H1 (cell line): ENCODE results near the gene RRP1B. TPM values are rescaled to one million over a fixed set of nuclear protein-coding genes. Genes with fewer than 3 reads are reported as not detected.

ENCODE experiments used
- CTCF ChIA-PET: fragments of 300-600 bp; sonication (Branson Sonifier 250); formaldehyde crosslinking; loops from one replicate; lab custom pipeline; 2021; ENCODE audit not compliant: partially characterized antibody; lab: Charles Lee
- POLR2A ChIA-PET: fragments of 300-600 bp; sonication (Branson Sonifier 250); formaldehyde crosslinking; loops from one replicate; lab custom pipeline; 2021; ENCODE audit warnings: inconsistent platforms; ENCODE audit not compliant: partially characterized antibody; lab: Charles Lee
- DNase-seq, 2 experiments: peaks; one replicate each; pipeline versions ENCODE4 v3.0.0 to v3.0.0-alpha.2; 2010 to 2022; ENCODE audit warnings: low spot score in 2 of 2, low read depth in 1 of 2, mixed read lengths in 1 of 2
- FAIRE-seq: peaks from 2 replicates; lab custom pipeline; 2011; peaks lifted over from hg19 to GRCh38; lab: Jason Lieb, UNC
- H2AFZ ChIP-seq: 2 replicates; pipeline ENCODE4 v1.8.1; 2012; ENCODE audit warnings: low read length, inconsistent platforms
- H2AK5ac ChIP-seq: 2 replicates; pipeline ENCODE4 v1.6.1; 2013; ENCODE audit warnings: low read depth, low read length
- H2BK120ac ChIP-seq: replicated peaks from 2 replicates; pipeline ENCODE3; 2013; ENCODE audit warnings: low read depth, low read length, inconsistent platforms
- H2BK12ac ChIP-seq: 2 replicates; pipeline ENCODE4 v1.6.1; 2013; ENCODE audit warnings: low read depth, low read length
- H2BK15ac ChIP-seq: 2 replicates; pipeline ENCODE4 v1.6.1; 2013; ENCODE audit warnings: low read length
- H2BK20ac ChIP-seq: 2 replicates; pipeline ENCODE4 v1.6.1; 2013; ENCODE audit warnings: low read length
- H2BK5ac ChIP-seq: 2 replicates; pipeline ENCODE4 v1.6.1; 2013; ENCODE audit warnings: low read depth, low read length
- H3K14ac ChIP-seq: 2 replicates; pipeline ENCODE4 v1.6.1; 2013; ENCODE audit warnings: inconsistent platforms; ENCODE audit not compliant: insufficient read length
- H3K18ac ChIP-seq: 2 replicates; pipeline ENCODE4 v1.6.1; 2013; ENCODE audit warnings: low read length; ENCODE audit errors: extremely low read depth
- H3K23ac ChIP-seq: 2 replicates; pipeline ENCODE4 v1.6.1; 2013; ENCODE audit warnings: inconsistent platforms; ENCODE audit not compliant: insufficient read length
- H3K23me2 ChIP-seq: 2 replicates; pipeline ENCODE4 v1.6.1; 2013; ENCODE audit warnings: low read depth, low read length
- H3K27ac ChIP-seq: 2 replicates; pipeline ENCODE4 v1.6.1; 2011; ENCODE audit warnings: low read depth, low read length, inconsistent platforms
- H3K27me3 ChIP-seq, 4 experiments: replicated peaks in 1 of 4; 1 replicate in 1 of 4; 2 replicates in 3 of 4; pipeline versions ENCODE4 v1.6.1 to v1.8.1; 2011 to 2013; ENCODE audit warnings: low read length in 3 of 4, mild to moderate bottlenecking in 3 of 4, inconsistent platforms in 2 of 4, mixed read lengths in 2 of 4, moderate library complexity in 1 of 4; ENCODE audit not compliant: control insufficient read depth in 3 of 4, insufficient read depth in 3 of 4; ENCODE audit errors: extremely low read depth in 1 of 4
- H3K36me3 ChIP-seq, 4 experiments: 2 replicates each; pipeline versions ENCODE4 v1.6.1 to v1.8.1; 2011 to 2013; ENCODE audit warnings: mild to moderate bottlenecking in 4 of 4, low read length in 3 of 4, moderate library complexity in 2 of 4, control low read depth in 1 of 4, inconsistent platforms in 1 of 4; ENCODE audit not compliant: insufficient read depth in 4 of 4, control insufficient read depth in 2 of 4
- H3K4ac ChIP-seq: replicated peaks from 2 replicates; pipeline ENCODE3; 2013; ENCODE audit warnings: low read length, low read depth, mixed read lengths, inconsistent platforms; ENCODE audit not compliant: insufficient read length
- H3K4me1 ChIP-seq, 4 experiments: replicated peaks in 1 of 4; 1 replicate in 1 of 4; 2 replicates in 3 of 4; pipeline versions ENCODE4 v1.6.1 to v1.8.1; 2011 to 2013; ENCODE audit warnings: low read length in 3 of 4, inconsistent platforms in 2 of 4, mixed read lengths in 1 of 4; ENCODE audit not compliant: insufficient read depth in 4 of 4, control insufficient read depth in 3 of 4
- H3K4me2 ChIP-seq, 2 experiments: 2 replicates each; pipeline versions ENCODE4 v1.6.1 to v1.8.1; 2011 to 2013; ENCODE audit warnings: low read depth in 2 of 2, low read length in 2 of 2, control low read depth in 1 of 2, inconsistent platforms in 1 of 2, mild to moderate bottlenecking in 1 of 2; ENCODE audit not compliant: insufficient read depth in 1 of 2
- H3K4me3 ChIP-seq, 4 experiments: fragments of 200-600, 300-600 bp in 1 of 4; sonication (generic), shearing (Covaris generic), sonication (Bioruptor Twin) in 1 of 4; 2 replicates each; pipeline versions ENCODE4 v1.5.1 to v1.8.1; 2011 to 2016; ENCODE audit warnings: low read length in 4 of 4, low read depth in 3 of 4, control low read depth in 2 of 4, inconsistent platforms in 2 of 4, mild to moderate bottlenecking in 2 of 4, mixed read lengths in 1 of 4, moderate library complexity in 1 of 4; ENCODE audit not compliant: insufficient read depth in 2 of 4; ENCODE audit errors: extremely low read depth in 1 of 4
- H3K56ac ChIP-seq: replicated peaks from 2 replicates; pipeline ENCODE3; 2013; ENCODE audit warnings: low read depth, mild to moderate bottlenecking, mixed read lengths, low read length, inconsistent platforms; ENCODE audit not compliant: insufficient read length
- H3K79me1 ChIP-seq: 2 replicates; pipeline ENCODE4 v1.6.1; 2013; ENCODE audit warnings: low read depth, low read length, control low read depth
- H3K79me2 ChIP-seq, 2 experiments: 2 replicates each; pipeline versions ENCODE4 v1.6.1 to v1.8.1; 2012 to 2013; ENCODE audit warnings: low read length in 2 of 2, mild to moderate bottlenecking in 2 of 2, inconsistent platforms in 1 of 2; ENCODE audit not compliant: insufficient read depth in 2 of 2, control insufficient read depth in 1 of 2
- H3K9ac ChIP-seq, 4 experiments: replicated peaks in 1 of 4; 1 replicate in 1 of 4; 2 replicates in 3 of 4; pipeline versions ENCODE4 v1.6.1 to v1.8.1; 2011 to 2013; ENCODE audit warnings: low read depth in 3 of 4, low read length in 3 of 4, control low read depth in 2 of 4, mild to moderate bottlenecking in 2 of 4, moderate library complexity in 2 of 4, inconsistent platforms in 1 of 4; ENCODE audit errors: extremely low read depth in 1 of 4
- H3K9me3 ChIP-seq, 2 experiments: 2 replicates each; pipeline versions ENCODE4 v1.6.1 to v1.8.1; 2012 to 2013; ENCODE audit warnings: mild to moderate bottlenecking in 2 of 2, moderate library complexity in 2 of 2, control low read depth in 1 of 2, inconsistent platforms in 1 of 2, low read depth in 1 of 2, low read length in 1 of 2, mixed read lengths in 1 of 2; ENCODE audit not compliant: insufficient read depth in 2 of 2
- H4K20me1 ChIP-seq, 2 experiments: replicated peaks in 1 of 2; 2 replicates each; pipeline versions ENCODE3 to v1.8.1; 2011 to 2013; ENCODE audit warnings: inconsistent platforms in 2 of 2, low read length in 2 of 2, mild to moderate bottlenecking in 1 of 2; ENCODE audit not compliant: insufficient read depth in 2 of 2, control insufficient read depth in 1 of 2
- H4K5ac ChIP-seq: 2 replicates; pipeline ENCODE4 v1.6.1; 2013; ENCODE audit warnings: low read length, low read depth, mixed read lengths, inconsistent platforms; ENCODE audit not compliant: insufficient read length
- H4K8ac ChIP-seq: 2 replicates; pipeline ENCODE4 v1.8.0; 2013; ENCODE audit warnings: mild to moderate bottlenecking, moderate library complexity, low read length, inconsistent platforms; ENCODE audit not compliant: insufficient read depth; ENCODE audit errors: extremely low read depth
- H4K91ac ChIP-seq: replicated peaks from 2 replicates; pipeline ENCODE3; 2013; ENCODE audit warnings: low read length, mixed read lengths, inconsistent platforms; ENCODE audit not compliant: insufficient read length
- FOSL1 ChIP-seq: IDR thresholded peaks from 2 replicates; pipeline ENCODE4 v1.6.1; 2011; ENCODE audit warnings: mild to moderate bottlenecking, low read depth, low read length, moderate library complexity; ENCODE audit not compliant: insufficient read depth
- HDAC2 ChIP-seq, 2 experiments: fragments of 300-600 bp in 1 of 2; sonication (generic) in 1 of 2; IDR thresholded peaks; 2 replicates each; pipeline ENCODE4 v1.6.1; 2011 to 2012; ENCODE audit warnings: low read depth in 2 of 2, low read length in 2 of 2, mild to moderate bottlenecking in 2 of 2, moderate library complexity in 2 of 2, borderline replicate concordance in 1 of 2, inconsistent platforms in 1 of 2
- MAFK ChIP-seq: IDR thresholded peaks from 2 replicates; pipeline ENCODE4 v1.6.1; 2012; ENCODE audit warnings: low read depth, mild to moderate bottlenecking, improper control_type of control experiment, low read length
- POLR2A ChIP-seq, 2 experiments: IDR thresholded peaks; 1 replicate in 1 of 2; 2 replicates in 1 of 2; pipeline ENCODE4 v1.6.1; 2011; ENCODE audit warnings: low read depth in 2 of 2, low read length in 2 of 2, mild to moderate bottlenecking in 2 of 2; ENCODE audit errors: control extremely low read depth in 1 of 2
- RAD21 ChIP-seq, 2 experiments: IDR thresholded peaks in 1 of 2; conservative IDR thresholded peaks in 1 of 2; 2 replicates each; pipeline ENCODE4 v1.6.1; 2011; ENCODE audit warnings: low read depth in 2 of 2, low read length in 2 of 2, improper control_type of control experiment in 1 of 2, inconsistent platforms in 1 of 2, mild to moderate bottlenecking in 1 of 2, moderate library complexity in 1 of 2
- RXRA ChIP-seq: IDR thresholded peaks from 2 replicates; pipeline ENCODE4 v1.6.1; 2011; ENCODE audit warnings: low read depth, mild to moderate bottlenecking, low read length, moderate library complexity; ENCODE audit not compliant: insufficient read depth
- SP1 ChIP-seq: IDR thresholded peaks from 2 replicates; pipeline ENCODE4 v1.6.1; 2011; ENCODE audit warnings: low read depth, low read length
- SUZ12 ChIP-seq: fragments of 200-600 bp; sonication (generic); IDR thresholded peaks from 2 replicates; pipeline ENCODE4 v1.6.1; 2012; ENCODE audit warnings: mild to moderate bottlenecking, inconsistent platforms, low read length, moderate library complexity, mixed read lengths
- ZNF274 ChIP-seq: IDR thresholded peaks from 2 replicates; pipeline ENCODE4 v1.7.0; 2012; ENCODE audit warnings: low read length, borderline replicate concordance; ENCODE audit errors: extremely low read depth
- WGBS, 2 experiments: shearing (Covaris generic) in 1 of 2; methylation state at CpG; one replicate each; pipeline versions ENCODE4 v1.1.6 to v1.1.7; 2013 to 2015; ENCODE audit warnings: low lambda C conversion rate in 2 of 2, mixed read lengths in 2 of 2, inconsistent platforms in 1 of 2, low coverage in 1 of 2, missing lambda C conversion rate in 1 of 2; ENCODE audit not compliant: insufficient replicate concordance in 2 of 2, insufficient coverage in 1 of 2, insufficient read length in 1 of 2; ENCODE audit errors: extremely low coverage in 1 of 2, missing lambda C conversion rate in 1 of 2; 5-methylcytosine and 5-hydroxymethylcytosine counted together
- polyA plus RNA-seq, 7 experiments: library from polyadenylated mRNA; depleted of rRNA in 3 of 7; stranded (reverse) in 5 of 7; unstranded in 2 of 7; fragments of >200 nt in 5 of 7; fragments of 200-250 nt in 2 of 7; gene quantifications; 1 replicate in 5 of 7; 2 replicates in 1 of 7; 4 replicates in 1 of 7; pipeline versions ENCODE4 v1.2.1 to v1.2.3, GENCODE V29; 2011 to 2013; ENCODE audit warnings: missing spikeins in 2 of 7, mixed read lengths in 2 of 7
- total RNA-seq: library from RNA; stranded (reverse); fragmentation: NEBNext Ultra II Directional; extraction: Animal tissue kit (Norgen Biotek cat#: 25700); gene quantifications from 2 replicates; pipeline ENCODE4 v1.2.1, GENCODE V29; 2021

The RRP1B gene
- total and polyA plus RNA-seq, 2 of the 8 experiments (the other 6 are each of a cell fraction or from before 2014, with no cell fraction given), result 25.8 to 97.3 TPM

DNA sequence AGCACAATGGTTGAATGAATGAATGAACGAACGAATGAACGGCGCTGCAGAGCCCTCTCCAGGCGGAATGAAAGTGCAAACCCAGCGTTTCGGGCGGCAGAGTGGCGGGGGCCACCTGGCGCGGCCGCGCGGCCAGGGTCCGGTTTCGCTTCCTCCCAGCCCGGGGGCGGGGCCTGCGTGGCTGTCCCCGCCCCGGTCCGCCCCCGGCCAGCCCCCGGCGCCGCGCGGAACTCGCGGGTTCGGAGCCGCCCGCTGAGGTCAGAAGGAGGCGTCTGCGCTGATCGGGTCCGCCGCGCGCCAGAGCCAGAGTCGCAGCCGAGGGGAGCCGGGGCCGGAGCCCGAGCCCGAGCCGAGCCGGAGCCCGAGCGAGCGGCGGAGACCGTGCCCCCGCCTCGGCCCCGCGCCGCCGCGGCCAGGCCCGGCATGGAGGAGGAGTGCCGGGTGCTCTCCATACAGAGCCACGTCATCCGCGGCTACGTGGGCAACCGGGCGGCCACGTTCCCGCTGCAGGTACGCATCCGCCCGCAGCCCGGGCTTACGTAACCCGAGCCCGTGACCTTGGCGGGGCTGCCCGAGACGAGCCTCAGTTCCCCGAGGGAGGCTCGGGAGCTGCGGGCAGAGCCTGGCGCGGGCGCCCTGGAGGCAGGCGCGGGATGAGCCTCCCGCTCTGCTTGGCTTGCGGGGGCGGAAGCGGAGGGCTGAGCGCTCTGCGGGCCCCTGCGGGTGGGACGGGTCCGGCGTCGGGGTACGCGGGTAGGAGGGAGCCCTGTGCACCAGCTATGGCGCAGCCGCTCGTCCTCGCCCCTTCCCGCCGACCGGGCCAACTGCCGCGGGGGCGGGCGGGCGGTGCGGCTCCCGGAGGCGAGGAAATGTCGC lies 59.8 kb downstream of the RRP1B start, which contains the start of gene PDXK:
PDXK (plus strand) TSS at position 258 of the 876 bp plus-strand sequence; CDS start at position 424, 166 bp downstream.
- Histone ChIP-seq H3K56ac (peak within 1 kb of the TSS; percentile 73), H3K23ac (no peak within 1 kb of the TSS), H3K79me2 (peaks cover 14 to 35% of the 10 kb centered on the region in 2 experiments; a peak in 3 of 4 replicates), H4K8ac (peak within 1 kb of the TSS; percentile 95), H2BK120ac (no peak within 1 kb of the TSS), H2AK5ac (0 out of 2 replicates have a peak within 1 kb of the TSS, but pooled peaks have one; percentile 45), H3K9me3 (no peaks in the 10 kb centered on the region), H3K27ac (peak within 1 kb of the TSS; percentile 68; the same call in 1 of the 2 replicates), H2AFZ (no peak within 1 kb of the TSS; the same call in 1 of the 2 replicates), H2BK20ac (no peak within 1 kb of the TSS), H4K91ac (peak within 1 kb of the TSS; percentile 88), H3K4me3 (peak within 1 kb of the TSS; percentile 60 to 90 (median 80)), H3K79me1 (peaks cover 15% of the 10 kb centered on the region), H3K4ac (no peak within 1 kb of the TSS), H3K4me1 (peaks cover 0 to 21% (median 14%) of the 10 kb centered on the region in 4 experiments; a peak in 6 of 7 replicates), H4K20me1 (peaks cover 8 to 22% of the 10 kb centered on the region in 2 experiments), H2BK12ac (peak within 1 kb of the TSS; percentile 39; the same call in 1 of the 2 replicates), H3K27me3 (peaks cover 0 to 10% (median 7%) of the 10 kb centered on the region in 4 experiments; a peak in 4 of 7 replicates), H3K14ac (no peak within 1 kb of the TSS), H2BK15ac (peak within 1 kb of the TSS; percentile 65; the same call in 1 of the 2 replicates), H3K23me2 (peaks cover 16% of the 10 kb centered on the region; the same call in 1 of the 2 replicates), H3K4me2 (peak within 1 kb of the TSS; percentile 75 to 98), H4K5ac (peak within 1 kb of the TSS; percentile 4), H3K36me3 (no peaks in the 10 kb centered on the region), H2BK5ac (peak within 1 kb of the TSS; percentile 78; the same call in 1 of the 2 replicates), H3K9ac (peak within 1 kb of the TSS; percentile 44 to 95 (median 74)), H3K18ac (peak within 1 kb of the TSS; percentile 83)
- no peak for FAIRE-seq
- CTCF ChIA-PET, result interaction anchor here (0.5 to 2.2 kb wide), 5 partner anchors 9 to 969 kb away, joined by 3 to 12 read pairs (median 4); no protein-coding TSS in a partner anchor
- POLR2A ChIA-PET, result interaction anchor here (0.7 to 3.6 kb wide), 14 partner anchors 9 to 60 kb away, joined by 3 to 41 read pairs (median 4); partner anchors contain the start of genes HSF2BP and RRP1B
- 1% methylated on average over 55 of the region's 117 CpGs; no CpG with 5 or more reads in 1 of the 2 experiments for WGBS, 2 experiments
- DNase-seq, result peak in 1 of 2 experiments; percentile 90
- peak in 1 of 2 experiments; percentile 31; a peak in 1 of 3 replicates for TF ChIP-seq POLR2A (IDR thresholded peaks at IDR 0.05; ENCODE audit: control extremely low read depth in 1 of 2, low read depth in 2 of 2, low read length in 2 of 2)
- no peak; the same call in 1 of the 2 replicates for TF ChIP-seq MAFK
- 0 out of 2 replicates have a peak, but pooled peaks have one; percentile 19 for TF ChIP-seq SP1
- TF ChIP-seq SUZ12, result no peak
- no peak for TF ChIP-seq RXRA
- TF ChIP-seq FOSL1, result no peak
- no peak for TF ChIP-seq HDAC2 (IDR thresholded peaks at IDR 0.05; ENCODE audit: borderline replicate concordance in 1 of 2, low read depth in 2 of 2, low read length in 2 of 2)
- no peak; a peak in 1 of 4 replicates for TF ChIP-seq RAD21 (IDR thresholded peaks at IDR 0.05 in 1 of 2, conservative IDR thresholded peaks at IDR 0.05 in 1 of 2; ENCODE audit: low read depth in 2 of 2, low read length in 2 of 2)
- TF ChIP-seq ZNF274, result no peak
